B cell (primary cell): ENCODE results near the gene SDR9C7. TPM values are rescaled to one million over a fixed set of nuclear protein-coding genes. Genes with fewer than 3 reads are reported as not detected.

ENCODE experiments used
- ATAC-seq: fragments of 200-7000 bp; cut with Tn5 transposase; one replicate; pipeline ENCODE4 v1.10.0; 2021; ENCODE audit warnings: low read depth, mild to moderate bottlenecking, moderate number of reproducible peaks, moderate library complexity
- CTCF ChIA-PET: fragments of 350-600 bp; sonication (Branson Sonifier 250); formaldehyde crosslinking; loops from one replicate; lab custom pipeline; 2021; ENCODE audit warnings: antibody characterized with exemption, inconsistent platforms; lab: Charles Lee
- POLR2A ChIA-PET: fragments of 350-600 bp; sonication (Branson Sonifier 250); formaldehyde crosslinking; loops from one replicate; lab custom pipeline; 2021; ENCODE audit warnings: antibody characterized with exemption; lab: Charles Lee
- DNase-seq: peaks from one replicate; pipeline ENCODE4 v3.0.0; 2013
- H2AFZ ChIP-seq: 2 replicates; pipeline ENCODE4 v1.6.1; 2012; ENCODE audit warnings: mild to moderate bottlenecking, low read depth, low read length; ENCODE audit not compliant: insufficient read depth, poor library complexity, severe bottlenecking
- H3K27ac ChIP-seq, 2 donors: 1 replicate in 1 of 2; 2 replicates in 1 of 2; pipeline ENCODE4 v1.5.1; 2012 to 2013; ENCODE audit warnings: low read length in 2 of 2, mild to moderate bottlenecking in 2 of 2, moderate library complexity in 1 of 2
- H3K27me3 ChIP-seq, 4 experiments: fragments of 200-600 bp in 1 of 4; sonication (generic) in 1 of 4; replicated peaks in 1 of 4; 1 replicate in 2 of 4; 2 replicates in 2 of 4; pipeline versions ENCODE4 v1.6.1 to v1.7.0; 2013 to 2016; ENCODE audit warnings: low read length in 3 of 4, mild to moderate bottlenecking in 2 of 4, mixed read lengths in 1 of 4, moderate library complexity in 1 of 4; ENCODE audit not compliant: insufficient read depth in 4 of 4, control insufficient read depth in 3 of 4; ENCODE audit errors: control extremely low read depth in 1 of 4
- H3K36me3 ChIP-seq, 2 experiments: replicated peaks in 1 of 2; 1 replicate in 1 of 2; 2 replicates in 1 of 2; pipeline versions ENCODE4 v1.6.1 to v1.7.1; 2013; ENCODE audit warnings: low read length in 1 of 2; ENCODE audit not compliant: insufficient read depth in 2 of 2, control insufficient read depth in 1 of 2; ENCODE audit errors: control extremely low read depth in 1 of 2, extremely low read depth in 1 of 2
- H3K4me1 ChIP-seq, 2 donors: fragments of 200-600 bp in 1 of 2; sonication (generic) in 1 of 2; 1 replicate in 1 of 2; 2 replicates in 1 of 2; pipeline versions ENCODE4 v1.5.1 to v1.6.1; 2013 to 2017; ENCODE audit warnings: low read length in 2 of 2; ENCODE audit not compliant: control insufficient read depth in 2 of 2, insufficient read depth in 2 of 2
- H3K4me2 ChIP-seq: replicated peaks from 2 replicates; pipeline ENCODE3; 2012; ENCODE audit warnings: mild to moderate bottlenecking, low read depth, low read length; ENCODE audit not compliant: poor library complexity, severe bottlenecking
- H3K4me3 ChIP-seq, 5 experiments: fragments of 200-600 bp in 1 of 5; sonication (generic) in 1 of 5; 1 replicate in 3 of 5; 2 replicates in 2 of 5; pipeline versions ENCODE4 v1.5.1 to v1.7.0; 2011 to 2016; ENCODE audit warnings: low read length in 4 of 5, mild to moderate bottlenecking in 4 of 5, low read depth in 2 of 5, control low read depth in 1 of 5, moderate library complexity in 1 of 5; ENCODE audit not compliant: insufficient read depth in 1 of 5; ENCODE audit errors: control extremely low read depth in 1 of 5, extremely low read depth in 1 of 5
- H3K79me2 ChIP-seq: fragments of 200-600 bp; sonication (generic); one replicate; pipeline ENCODE4 v1.6.0; 2016; ENCODE audit warnings: low read length; ENCODE audit not compliant: control insufficient read depth, insufficient read depth
- H3K9ac ChIP-seq: fragments of 200-600 bp; sonication (generic); 2 replicates; pipeline ENCODE4 v1.6.1; 2017; ENCODE audit warnings: mild to moderate bottlenecking, low read length, moderate library complexity
- H3K9me3 ChIP-seq, 3 donors: one replicate each; pipeline versions ENCODE4 v1.6.1 to v1.7.1; 2013; ENCODE audit warnings: low read length in 2 of 3; ENCODE audit not compliant: control insufficient read depth in 2 of 3, insufficient read depth in 1 of 3; ENCODE audit errors: control extremely low read depth in 1 of 3
- H4K20me1 ChIP-seq: 2 replicates; pipeline ENCODE4 v1.6.0; 2012; ENCODE audit warnings: mild to moderate bottlenecking, low read length; ENCODE audit not compliant: insufficient read depth, control insufficient read depth, poor library complexity, severe bottlenecking
- H3K27ac Mint-ChIP-seq: one replicate; pipeline ENCODE4 v1.8.0; 2021; ENCODE audit warnings: mixed read lengths
- H3K27me3 Mint-ChIP-seq: one replicate; pipeline ENCODE4 v1.8.0; 2021; ENCODE audit warnings: mixed read lengths
- H3K4me1 Mint-ChIP-seq: one replicate; pipeline ENCODE4 v1.8.0; 2021; ENCODE audit warnings: mixed read lengths
- H3K4me3 Mint-ChIP-seq: one replicate; pipeline ENCODE4 v1.8.0; 2021; ENCODE audit warnings: mixed read lengths
- H3K9me3 Mint-ChIP-seq: one replicate; pipeline ENCODE4 v1.8.0; 2022; ENCODE audit warnings: mixed read lengths; ENCODE audit not compliant: insufficient read depth
- EZH2 ChIP-seq: IDR thresholded peaks from 2 replicates; pipeline ENCODE4 v1.6.1; 2012; ENCODE audit warnings: borderline replicate concordance, low read depth, mild to moderate bottlenecking, moderate library complexity, low read length; ENCODE audit not compliant: insufficient read depth, poor library complexity, severe bottlenecking
- WGBS: methylation state at CpG from one replicate; pipeline ENCODE4 v1.1.5; 2013; ENCODE audit warnings: missing lambda C conversion rate; ENCODE audit not compliant: insufficient coverage; 5-methylcytosine and 5-hydroxymethylcytosine counted together
- intact Hi-C: fragments of 100-400 bp; cut with micrococcal nuclease; formaldehyde crosslinking; loops from one replicate; pipeline ENCODE4 v1.10.0; 2022
- polyA plus RNA-seq: library from polyadenylated mRNA; depleted of rRNA; stranded (reverse); fragments of >200 nt; gene quantifications from 2 replicates; pipeline ENCODE4 v1.2.3, GENCODE V29; 2012
- total RNA-seq, 2 donors: library from RNA; stranded (reverse); fragments of 120-200 nt in 1 of 2; gene quantifications; 1 replicate in 1 of 2; 2 replicates in 1 of 2; pipeline versions ENCODE4 v1.2.3 to v1.2.4, GENCODE V29; 2013 to 2022
- TF ChIP-seq, protein P1 (sequence below): fragments of 200-600 bp; IDR thresholded peaks from one replicate; pipeline ENCODE4 v1.8.0; 2022; ENCODE audit warnings: antibody characterized with exemption, mild to moderate bottlenecking

The SDR9C7 gene
- total and polyA plus RNA-seq, 2 donors (not counting 1 experiment from before 2014, with no cell fraction given) = not detected

GRCh38 chr12:56958422-56958821 is 24.2 kb upstream of the SDR9C7 start:
- POLR2A ChIA-PET = no interaction called here
- Mint-ChIP-seq H3K4me3 (no peak overlapping the region), H3K27me3 (peaks cover 10% of the 10 kb centered on the region), H3K27ac (no peak overlapping the region), H3K4me1 (no peaks in the 10 kb centered on the region), H3K9me3 (no peaks in the 10 kb centered on the region)
- CTCF ChIA-PET = no interaction called here
- no peaks in the 10 kb centered on the region for H3K4me1 ChIP-seq
- no peak overlapping the region for H2AFZ ChIP-seq
- H3K79me2 ChIP-seq = no peaks in the 10 kb centered on the region
- intact Hi-C loops = no loop called here
- H3K27ac ChIP-seq = no peak overlapping the region
- no peak overlapping the region for H3K9ac ChIP-seq
- H3K27me3 ChIP-seq = peaks cover 0 to 7% (median 0%) of the 10 kb centered on the region in 4 experiments
- peaks cover 0 to 18% (median 4%) of the 10 kb centered on the region in 3 donors for H3K9me3 ChIP-seq
- no peak overlapping the region for H3K4me3 ChIP-seq
- no peak for DNase-seq
- TF ChIP-seq, protein P1, sequence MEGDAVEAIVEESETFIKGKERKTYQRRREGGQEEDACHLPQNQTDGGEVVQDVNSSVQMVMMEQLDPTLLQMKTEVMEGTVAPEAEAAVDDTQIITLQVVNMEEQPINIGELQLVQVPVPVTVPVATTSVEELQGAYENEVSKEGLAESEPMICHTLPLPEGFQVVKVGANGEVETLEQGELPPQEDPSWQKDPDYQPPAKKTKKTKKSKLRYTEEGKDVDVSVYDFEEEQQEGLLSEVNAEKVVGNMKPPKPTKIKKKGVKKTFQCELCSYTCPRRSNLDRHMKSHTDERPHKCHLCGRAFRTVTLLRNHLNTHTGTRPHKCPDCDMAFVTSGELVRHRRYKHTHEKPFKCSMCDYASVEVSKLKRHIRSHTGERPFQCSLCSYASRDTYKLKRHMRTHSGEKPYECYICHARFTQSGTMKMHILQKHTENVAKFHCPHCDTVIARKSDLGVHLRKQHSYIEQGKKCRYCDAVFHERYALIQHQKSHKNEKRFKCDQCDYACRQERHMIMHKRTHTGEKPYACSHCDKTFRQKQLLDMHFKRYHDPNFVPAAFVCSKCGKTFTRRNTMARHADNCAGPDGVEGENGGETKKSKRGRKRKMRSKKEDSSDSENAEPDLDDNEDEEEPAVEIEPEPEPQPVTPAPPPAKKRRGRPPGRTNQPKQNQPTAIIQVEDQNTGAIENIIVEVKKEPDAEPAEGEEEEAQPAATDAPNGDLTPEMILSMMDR = no peak
- no peaks in the 10 kb centered on the region for H3K36me3 ChIP-seq
- H3K4me2 ChIP-seq = no peak overlapping the region
- 77% methylated on average over 2 of the region's 2 CpGs for WGBS
- no peak for ATAC-seq
- H4K20me1 ChIP-seq = no peaks in the 10 kb centered on the region

DNA sequence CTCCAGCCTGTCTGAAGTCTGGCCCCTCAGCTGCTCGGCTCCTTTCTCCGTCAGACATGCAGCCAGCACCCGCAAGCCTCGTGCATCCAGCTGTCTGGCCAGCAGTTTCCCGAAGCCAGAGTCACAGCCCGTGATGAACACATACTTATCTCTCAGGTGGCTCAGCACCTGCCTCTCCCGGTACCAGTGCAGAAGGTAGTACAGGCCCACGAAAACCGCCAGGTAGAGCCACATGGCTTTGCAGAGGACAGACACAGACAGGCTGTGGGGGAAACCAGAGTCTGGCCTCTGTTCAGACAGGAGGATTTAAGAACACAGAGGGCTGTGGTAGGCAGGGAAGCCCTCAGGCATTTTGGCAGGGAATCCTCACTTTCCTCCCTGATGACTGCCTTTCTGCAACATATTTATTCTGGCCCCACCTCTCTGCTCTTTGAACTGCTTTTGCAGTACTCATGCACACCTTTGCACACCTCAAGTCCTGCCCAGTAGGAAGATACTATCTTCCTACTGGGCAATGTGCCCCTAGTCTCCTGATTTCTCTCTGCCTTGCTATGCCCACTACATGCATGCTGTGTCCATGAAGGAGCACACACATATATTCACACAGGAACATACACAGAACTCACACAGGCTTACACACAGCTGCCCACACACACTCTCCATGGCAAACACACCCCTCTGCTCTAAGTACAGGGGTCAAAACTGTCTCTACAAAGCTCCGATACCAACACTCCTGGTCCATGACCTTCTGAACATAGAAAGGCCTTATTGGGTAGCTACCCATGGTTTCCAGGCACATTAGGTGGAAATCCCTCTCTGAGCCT is 23.2 kb upstream of the SDR9C7 start, which contains the start of gene RDH16:
RDH16 (minus strand) TSS at position 380 of the 824 bp plus-strand sequence; CDS start at position 234, 146 bp downstream.
- no peak for TF ChIP-seq EZH2
- TF ChIP-seq, protein P1 = no peak
- H3K27me3 Mint-ChIP-seq = peaks cover 10% of the 10 kb centered on the region
- Histone ChIP-seq H3K9me3 (peaks cover 0 to 18% (median 4%) of the 10 kb centered on the region in 3 donors), H3K9ac (no peak within 1 kb of the TSS), H3K27me3 (peaks cover 0 to 9% (median 0%) of the 10 kb centered on the region in 4 experiments), H3K4me1 (no peaks in the 10 kb centered on the region), H3K4me3 (no peak within 1 kb of the TSS), H3K36me3 (no peaks in the 10 kb centered on the region), H3K27ac (no peak within 1 kb of the TSS), H2AFZ (no peak within 1 kb of the TSS), H3K79me2 (no peaks in the 10 kb centered on the region), H3K4me2 (no peak within 1 kb of the TSS), H4K20me1 (no peaks in the 10 kb centered on the region)
- ChIA-PET CTCF (no interaction called here), POLR2A (no interaction called here)
- no peak within 1 kb of the TSS for H3K4me3 Mint-ChIP-seq
- WGBS = 93% methylated on average over 10 of the region's 10 CpGs
- H3K9me3 Mint-ChIP-seq = no peaks in the 10 kb centered on the region
- H3K27ac Mint-ChIP-seq = no peak within 1 kb of the TSS
- no peaks in the 10 kb centered on the region for H3K4me1 Mint-ChIP-seq
- DNase-seq (no peak), ATAC-seq (no peak)
- intact Hi-C loops = no loop called here
